Prostate gland (tissue), 2 donors: ENCODE results near the gene ZNF207.

Experiments
- POLR2A ChIP-seq: fragments of 450-650 bp; IDR thresholded peaks from one replicate; pipeline ENCODE4 v1.6.1; 2016; ENCODE audit warnings: antibody characterized with exemption, mild to moderate bottlenecking
- POLR2AphosphoS5 ChIP-seq: sonication (generic); formaldehyde crosslinking; IDR thresholded peaks from one replicate; pipeline ENCODE4 v1.6.1; 2017; ENCODE audit warnings: antibody characterized with exemption
- TF ChIP-seq, protein P1 (sequence below), 4 experiments: fragments of 200-600 bp in 2 of 4; fragments of 450-650 bp in 2 of 4; sonication (generic) in 2 of 4; IDR thresholded peaks; 1 replicate in 3 of 4; 2 replicates in 1 of 4; pipeline ENCODE4 v1.5.1; 2016 to 2019; ENCODE audit warnings: antibody characterized with exemption in 4 of 4, mild to moderate bottlenecking in 2 of 4, moderate library complexity in 2 of 4

DNA sequence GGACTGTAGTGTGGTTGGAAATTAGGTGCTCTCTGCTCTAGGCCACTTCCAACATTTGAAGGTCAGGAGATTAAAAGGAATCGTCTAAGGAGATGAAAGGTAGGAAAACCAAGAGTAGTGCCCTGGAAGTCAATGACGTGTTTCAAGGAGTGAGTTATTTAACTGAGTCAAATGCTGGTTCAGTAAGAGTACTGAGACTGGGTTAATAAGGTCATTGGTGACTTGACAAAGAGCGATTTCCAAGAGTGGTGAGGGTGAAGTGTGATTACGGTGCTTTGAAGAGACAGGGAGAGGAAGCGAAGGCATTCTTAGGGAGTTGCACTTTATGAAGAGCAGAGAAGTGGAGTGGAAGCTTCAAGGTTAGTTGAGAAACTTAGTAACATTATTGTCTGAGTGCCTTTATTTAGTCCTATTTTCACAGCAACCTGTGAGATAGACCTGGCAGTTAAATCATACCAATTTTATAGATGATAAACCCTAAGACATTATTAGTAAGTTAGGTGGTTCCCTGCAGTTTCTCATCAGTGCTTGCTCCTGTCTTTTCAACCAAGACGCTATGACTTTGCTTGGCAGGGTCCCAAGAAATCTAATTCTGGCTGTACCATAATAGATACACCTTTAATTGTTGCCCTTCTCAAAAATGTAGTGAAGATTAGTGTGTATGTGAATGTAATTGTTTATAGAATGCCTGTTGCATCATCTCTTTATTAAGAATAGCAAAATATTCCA lies 5.9 kb downstream of the ZNF207 start:
- TF ChIP-seq, protein P1, sequence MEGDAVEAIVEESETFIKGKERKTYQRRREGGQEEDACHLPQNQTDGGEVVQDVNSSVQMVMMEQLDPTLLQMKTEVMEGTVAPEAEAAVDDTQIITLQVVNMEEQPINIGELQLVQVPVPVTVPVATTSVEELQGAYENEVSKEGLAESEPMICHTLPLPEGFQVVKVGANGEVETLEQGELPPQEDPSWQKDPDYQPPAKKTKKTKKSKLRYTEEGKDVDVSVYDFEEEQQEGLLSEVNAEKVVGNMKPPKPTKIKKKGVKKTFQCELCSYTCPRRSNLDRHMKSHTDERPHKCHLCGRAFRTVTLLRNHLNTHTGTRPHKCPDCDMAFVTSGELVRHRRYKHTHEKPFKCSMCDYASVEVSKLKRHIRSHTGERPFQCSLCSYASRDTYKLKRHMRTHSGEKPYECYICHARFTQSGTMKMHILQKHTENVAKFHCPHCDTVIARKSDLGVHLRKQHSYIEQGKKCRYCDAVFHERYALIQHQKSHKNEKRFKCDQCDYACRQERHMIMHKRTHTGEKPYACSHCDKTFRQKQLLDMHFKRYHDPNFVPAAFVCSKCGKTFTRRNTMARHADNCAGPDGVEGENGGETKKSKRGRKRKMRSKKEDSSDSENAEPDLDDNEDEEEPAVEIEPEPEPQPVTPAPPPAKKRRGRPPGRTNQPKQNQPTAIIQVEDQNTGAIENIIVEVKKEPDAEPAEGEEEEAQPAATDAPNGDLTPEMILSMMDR (IDR thresholded peaks at IDR 0.05): no peak
- TF ChIP-seq POLR2A: no peak
- no peak for TF ChIP-seq POLR2AphosphoS5
